Measurements from ENCODE around the gene CDH16.

The CDH16 gene

DNA sequence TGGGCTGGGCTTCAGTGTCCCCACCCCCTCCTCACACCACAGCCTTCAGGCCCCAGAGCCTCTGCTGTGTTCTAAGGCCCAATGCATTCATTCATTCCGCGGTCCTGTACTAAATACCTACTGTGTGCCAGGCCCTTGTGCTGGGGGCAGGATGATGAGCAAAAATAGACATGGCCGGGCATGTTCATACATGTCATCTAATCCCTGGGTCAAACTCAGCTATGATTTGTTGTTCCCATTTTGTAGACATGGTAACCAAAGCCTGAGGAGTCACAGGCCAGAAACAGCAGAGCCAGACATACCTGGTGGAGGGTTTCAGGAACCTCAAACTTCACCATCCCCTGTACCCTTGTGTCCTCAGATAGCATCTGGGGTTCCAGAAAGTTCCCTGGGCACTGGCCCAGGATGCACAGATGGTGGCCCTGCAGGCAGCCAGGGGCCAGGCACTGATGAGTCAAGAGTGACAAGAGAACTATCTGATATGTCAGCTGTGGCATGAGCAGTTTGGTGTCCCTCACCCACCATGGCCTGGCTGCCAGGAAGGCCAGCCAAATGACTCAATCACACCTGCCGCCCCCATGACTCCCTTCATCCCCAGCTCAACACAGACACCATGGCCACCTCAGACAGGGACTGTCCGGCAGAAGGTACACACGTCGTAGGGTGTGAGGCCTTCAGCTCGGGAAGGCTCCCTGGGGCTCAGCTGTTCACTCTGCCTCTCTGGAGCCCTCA, 9.4 kb upstream of the CDH16 start:
- no peak for DNase-seq

DNA sequence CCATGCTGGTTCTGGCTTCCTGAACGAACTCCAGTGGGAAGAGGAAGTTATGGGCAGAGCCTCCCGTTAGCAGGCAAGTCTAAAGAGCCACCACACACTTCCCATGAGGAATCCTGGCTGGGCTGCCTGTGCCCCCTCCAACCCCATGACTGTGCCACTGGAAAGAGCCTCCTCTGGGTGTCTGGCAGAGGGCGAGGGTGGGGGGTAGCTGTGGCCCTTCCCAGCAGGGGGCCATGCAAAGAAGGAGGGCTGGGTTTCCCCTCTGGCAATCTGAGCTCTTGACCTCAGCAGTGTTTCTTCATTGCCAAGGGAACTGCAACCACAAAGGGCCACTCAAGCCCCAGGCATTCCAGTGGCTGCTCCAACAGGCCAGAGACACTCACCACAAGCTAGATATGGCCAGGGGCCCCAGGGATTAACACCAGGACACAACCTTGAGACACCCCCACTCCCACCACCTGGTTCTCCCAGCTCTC, 8.3 kb upstream of the CDH16 start:
- no peak for DNase-seq

DNA sequence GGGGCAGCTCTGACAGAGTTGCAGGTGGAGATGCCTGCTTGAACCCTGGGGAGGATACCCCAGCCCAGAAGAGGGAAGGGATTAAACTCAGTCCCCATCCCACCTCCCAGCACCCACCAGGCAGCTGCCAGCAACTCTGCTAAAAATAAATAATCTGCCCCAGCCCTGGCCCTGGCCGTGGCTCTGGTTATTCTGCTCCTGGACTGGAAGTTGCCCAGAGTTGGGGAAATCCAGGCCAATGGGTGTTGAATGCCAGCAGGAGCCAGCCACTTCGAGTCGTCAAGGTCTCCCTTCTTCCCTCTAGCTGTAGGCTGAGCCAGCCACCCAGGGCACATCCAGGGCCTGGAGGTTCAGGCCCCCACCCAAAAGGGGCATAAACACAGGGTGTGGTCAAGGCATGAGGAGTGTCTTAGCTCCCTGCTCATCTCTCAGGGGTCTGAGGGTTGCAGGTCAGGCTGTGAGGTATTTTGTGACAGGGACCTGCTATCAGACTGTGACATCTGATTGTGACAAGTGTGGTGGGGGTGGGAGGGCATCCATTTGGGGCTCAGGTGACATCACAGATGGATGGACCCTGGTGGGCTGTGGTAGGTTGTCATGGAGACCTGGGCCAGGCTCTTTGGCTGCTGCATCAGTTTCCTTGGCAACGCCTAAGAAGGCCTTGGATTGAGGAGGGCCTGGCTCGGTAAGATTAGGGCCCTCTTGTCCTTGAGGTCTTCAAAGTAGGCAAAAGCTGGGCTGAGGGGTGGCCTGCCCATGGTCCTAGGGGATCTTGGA, 7.7 kb upstream of the CDH16 start:
- DNase-seq = no peak

DNA sequence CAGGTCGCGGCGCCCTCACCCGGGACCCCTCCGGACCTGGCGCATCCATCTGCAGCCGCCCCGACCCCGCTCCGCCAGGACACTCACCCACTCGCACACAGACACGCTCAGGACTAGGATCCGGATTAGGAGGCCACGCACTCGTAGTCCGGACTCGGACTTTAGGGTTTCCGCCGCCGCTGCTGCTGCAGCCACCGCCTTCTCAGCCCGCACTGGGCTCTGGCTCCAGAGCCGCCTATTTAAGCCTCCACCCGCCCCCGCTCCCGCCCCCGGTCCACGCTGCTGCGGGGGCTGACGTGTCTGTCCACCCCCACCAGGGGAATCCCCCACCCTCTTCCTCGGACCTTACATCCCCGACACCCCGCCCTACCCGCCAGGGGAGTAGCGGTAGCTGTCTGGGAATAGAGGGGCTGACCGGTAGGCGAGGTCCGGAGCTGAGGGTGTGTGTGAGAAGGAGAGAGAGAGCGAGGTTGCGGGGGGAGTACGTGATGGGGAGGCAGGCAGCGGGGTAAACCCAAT, 6.7 kb upstream of the CDH16 start, which contains the start of gene RRAD:
Gene RRAD, minus strand, starts transcription at position 214 of the 519 bp plus-strand sequence. CDS start 356 bp downstream, outside the sequence.
- DNase-seq = no peak

- peak; percentile 36 for DNase-seq
Measured at GRCh38 chr16:66924527-66925321, 6.0 kb upstream of the CDH16 start.

DNA sequence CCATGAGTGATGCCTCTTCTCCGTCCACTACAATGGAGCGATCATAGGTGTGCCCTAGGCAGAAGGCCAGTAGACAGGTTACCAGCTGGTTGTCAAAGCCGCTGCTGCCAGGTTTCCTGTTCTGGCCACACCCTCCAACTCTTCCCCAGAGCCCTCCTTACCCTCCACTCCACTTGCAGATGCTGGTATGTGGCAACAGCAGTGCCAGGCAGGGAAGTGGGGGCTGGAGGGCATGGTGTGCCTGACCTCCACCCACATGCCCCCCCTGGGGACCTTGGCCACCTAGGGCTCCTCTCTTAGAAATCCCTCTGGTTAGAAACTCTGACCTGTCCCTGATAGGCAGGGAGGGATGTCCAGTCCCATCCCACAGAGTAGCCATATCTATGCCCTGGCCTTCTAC, 5.2 kb upstream of the CDH16 start:
- no peak for DNase-seq

DNA sequence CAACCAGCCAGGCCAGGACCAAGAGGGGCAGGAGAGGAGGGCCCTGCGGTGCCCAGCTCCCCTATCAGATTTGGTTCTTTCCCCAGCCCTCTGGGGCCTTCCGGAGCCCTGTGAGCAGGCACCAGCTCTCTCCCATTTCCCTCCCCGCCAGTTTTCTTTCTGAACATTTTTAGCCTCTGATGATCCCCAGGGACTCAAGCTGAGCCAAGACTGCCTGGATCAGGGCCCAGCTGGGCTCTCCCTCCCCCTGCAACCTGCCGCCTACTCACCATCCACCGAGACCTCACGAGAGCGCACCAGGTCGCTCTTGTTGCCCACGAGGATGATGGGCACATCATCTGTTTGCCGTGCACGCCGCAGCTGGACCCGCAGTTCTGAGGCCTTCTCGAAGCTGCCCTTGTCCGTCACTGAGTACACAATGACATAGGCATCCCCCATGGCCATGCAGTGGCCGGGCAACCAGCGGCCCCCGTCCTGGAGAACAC, 4.6 kb upstream of the CDH16 start:
- no peak for DNase-seq

- no peak for DNase-seq
Measured at GRCh38 chr16:66921729-66922450, 3.2 kb upstream of the CDH16 start.

DNA sequence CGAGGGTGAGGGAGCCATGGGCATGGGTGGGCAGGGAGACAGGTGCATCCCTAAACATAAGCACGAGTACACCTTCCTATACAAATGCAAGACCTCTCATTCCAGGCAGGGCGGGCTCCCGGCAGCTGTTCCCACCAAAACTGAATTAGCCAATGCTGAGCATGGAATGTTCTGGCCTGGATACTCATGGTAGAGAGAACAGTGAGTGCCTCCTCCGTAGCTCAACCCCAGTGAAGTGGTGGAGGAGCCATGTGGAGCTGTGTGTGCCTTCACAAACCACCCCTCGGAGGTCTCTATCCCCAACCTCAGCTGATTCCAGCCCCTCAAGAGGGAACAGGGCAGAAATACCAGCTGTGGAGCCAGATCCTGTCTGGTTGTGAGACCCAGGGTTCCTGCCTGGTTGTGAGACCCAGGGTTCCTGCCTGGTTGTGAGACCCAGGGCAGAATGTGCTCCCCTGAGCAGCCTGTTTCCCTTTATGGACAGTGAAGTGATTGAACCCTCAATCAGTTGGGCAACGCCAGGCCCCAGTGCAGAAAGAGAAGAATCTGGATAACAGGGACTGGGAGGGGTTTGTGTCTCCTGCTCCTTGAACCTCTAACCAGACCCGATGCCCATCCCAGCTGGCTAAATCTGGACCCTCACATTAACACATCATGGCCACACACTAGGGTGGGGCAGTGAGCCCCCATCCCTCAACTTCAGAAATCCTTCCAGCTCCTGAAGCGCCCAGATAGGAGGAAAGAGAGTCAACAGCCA, 2.4 kb upstream of the CDH16 start:
- DNase-seq = no peak

GRCh38 chr16:66920299-66920590, 1.6 kb upstream of the CDH16 start:
- no peak for DNase-seq

DNA sequence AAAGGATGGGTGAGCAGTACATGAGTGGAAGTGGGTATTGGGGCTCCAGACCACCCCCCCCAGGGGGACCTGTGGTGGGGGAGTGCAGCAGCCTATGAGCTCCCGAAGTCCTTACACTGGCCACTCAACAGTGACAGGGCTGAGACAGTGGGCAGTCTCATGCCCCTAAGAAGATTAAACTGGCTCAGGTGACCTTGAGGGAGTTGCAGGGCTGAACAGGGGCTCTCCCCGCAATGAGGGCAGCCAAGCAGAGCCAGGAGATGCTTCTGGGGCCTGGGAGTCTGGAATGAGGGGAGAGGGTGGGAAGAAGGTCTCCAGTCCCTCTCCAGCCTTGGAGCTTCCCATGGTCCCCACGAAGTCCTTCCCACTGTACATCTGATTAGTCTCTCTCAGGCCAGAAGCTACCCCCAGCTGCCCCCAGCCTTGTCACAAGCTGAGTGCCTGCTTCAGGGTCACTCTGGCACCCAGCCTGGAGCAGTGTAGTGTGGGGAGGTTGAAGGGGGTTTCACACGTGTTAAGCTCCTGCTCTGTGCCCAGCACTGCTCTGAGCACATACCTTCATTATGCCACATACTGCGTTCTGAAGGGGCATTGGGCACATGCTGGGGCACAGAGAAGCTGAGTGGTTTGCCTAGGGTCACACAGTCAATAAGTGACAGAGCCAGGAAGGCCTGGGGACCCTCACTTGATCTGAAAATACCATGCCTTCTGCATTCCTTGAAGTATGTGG, 1.0 kb upstream of the CDH16 start:
- no peak for DNase-seq

DNA sequence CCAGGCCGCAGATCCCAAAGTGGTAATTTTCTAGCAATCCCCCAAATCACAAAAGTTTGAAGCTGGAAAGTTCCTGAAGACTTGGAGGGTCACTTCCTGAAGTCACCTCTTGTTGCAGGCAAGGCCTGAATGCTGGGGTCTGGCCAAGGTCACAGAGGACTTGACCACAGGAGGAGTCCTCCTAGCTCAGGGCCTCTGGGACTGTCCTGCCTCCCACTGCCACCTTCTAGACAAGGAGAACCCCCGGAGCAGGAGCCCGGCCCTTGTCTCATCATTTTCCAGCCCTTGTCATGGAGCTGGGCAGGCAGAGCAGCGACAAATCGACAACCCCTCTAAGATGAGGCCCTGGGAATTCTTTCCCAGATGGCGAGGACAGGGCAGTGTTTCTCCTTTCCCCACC, 330 bp downstream of the CDH16 start:
- DNase-seq = no peak

GRCh38 chr16:66917741-66918140, 944 bp downstream of the CDH16 start:
- DNase-seq = no peak

- no peak for DNase-seq
Measured at GRCh38 chr16:66916518-66916917, 2.2 kb downstream of the CDH16 start.

- no peak for DNase-seq
Measured at GRCh38 chr16:66915041-66915440, 3.6 kb downstream of the CDH16 start.

DNA sequence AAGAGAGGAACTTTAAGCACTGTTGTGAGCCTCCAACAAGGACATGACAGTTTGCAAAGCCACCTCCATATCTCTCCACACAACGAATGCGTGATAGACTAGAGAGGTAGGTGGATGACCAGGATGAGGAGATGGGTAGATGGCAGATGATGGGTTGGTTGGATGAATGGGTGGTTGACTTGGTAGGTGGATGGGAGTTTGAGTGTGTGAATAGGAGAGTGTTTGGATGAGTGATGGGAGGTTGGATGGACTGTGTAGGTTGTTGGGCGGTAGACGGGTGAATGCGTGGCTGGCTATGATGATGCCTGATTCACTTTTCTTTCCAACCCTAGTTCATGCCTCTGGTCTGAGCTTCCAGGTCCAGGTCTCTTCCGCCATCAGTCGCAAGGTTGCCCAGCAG, 4.1 kb downstream of the CDH16 start:
- DNase-seq = no peak

GRCh38 chr16:66913711-66914110, 5.0 kb downstream of the CDH16 start:
- no peak for DNase-seq

DNA sequence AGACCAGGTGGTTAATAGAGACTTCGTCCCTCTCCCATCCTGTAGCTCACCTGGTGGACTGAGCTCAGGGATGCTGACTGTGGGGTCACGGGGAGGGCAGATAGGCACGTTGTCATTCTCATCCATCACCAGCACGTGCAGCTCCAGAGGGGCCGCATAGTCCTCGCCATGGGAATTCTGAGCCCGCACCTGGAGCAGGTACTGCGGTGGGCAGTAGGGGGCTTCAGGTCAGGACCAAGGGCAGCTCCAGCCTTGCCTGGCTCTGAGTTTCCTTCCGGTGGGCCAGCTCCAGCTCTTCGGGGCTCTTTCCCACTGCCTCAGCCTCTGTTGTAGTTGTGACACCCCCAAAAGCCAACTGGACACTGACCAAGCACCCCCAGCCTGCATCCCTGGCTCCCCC, 5.6 kb downstream of the CDH16 start:
- DNase-seq = no peak

DNA sequence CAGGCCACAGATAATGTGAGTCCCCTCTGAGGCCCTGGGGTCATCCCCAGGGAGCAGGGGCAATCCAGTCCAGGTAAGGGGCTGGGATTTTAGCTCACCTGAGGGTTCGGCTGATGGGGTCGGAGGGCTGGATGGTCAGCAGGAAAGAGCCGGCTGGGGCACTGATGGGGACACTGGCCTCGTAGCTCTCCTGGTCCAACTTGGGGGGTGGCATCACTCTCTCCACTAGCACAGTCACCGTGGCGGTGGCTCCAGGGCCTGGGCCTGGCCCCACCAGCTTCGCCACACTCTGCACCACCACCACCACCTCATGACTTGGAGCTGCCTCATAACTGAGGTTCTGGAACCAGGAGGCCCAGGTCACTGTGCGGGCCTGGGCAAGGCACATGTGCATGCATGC, 6.9 kb downstream of the CDH16 start:
- no peak for DNase-seq

- no peak for DNase-seq
Measured at GRCh38 chr16:66911112-66911511, 7.6 kb downstream of the CDH16 start.

All from stimulated activated CD4-positive, alpha-beta T cell treated with anti-CD3 and anti-CD28 coated beads, Interleukin-12 subunit alpha, Interleukin-12 subunit beta, amount 100 ng/mL, for 4 hours (primary cell).